ENCODE data around the gene C1QTNF8. TPM values are rescaled to one million over a fixed set of nuclear protein-coding genes. Genes with fewer than 3 reads are reported as not detected.
A peak's percentile ranks its signal among the peaks of the same experiment; 100 is the strongest.

C1QTNF8 gene
- total RNA-seq, 1 donor from 2014 or later: not detected

- Mint-ChIP-seq H3K27ac (no peak overlapping the region), H3K4me1 (no peaks in the 10 kb centered on the region), H3K4me3 (no peak overlapping the region), H3K9me3 (no peaks in the 10 kb centered on the region), H3K27me3 (no peaks in the 10 kb centered on the region), H3K36me3 (ENCODE audit: low read depth) (no peaks in the 10 kb centered on the region)
- intact Hi-C loops (cut with micrococcal nuclease): no loop called here
- no peak for DNase-seq
Observed at GRCh38 chr16:1052721-1053120, 43.3 kb downstream of the C1QTNF8 start.

- Mint-ChIP-seq H3K27me3 (no peaks in the 10 kb centered on the region), H3K9me3 (no peaks in the 10 kb centered on the region), H3K4me1 (no peaks in the 10 kb centered on the region)
Observed at GRCh38 chr16:1051446-1051845, 44.6 kb downstream of the C1QTNF8 start.

GRCh38 chr16:1050921-1051320 is 45.1 kb downstream of the C1QTNF8 start:
- Mint-ChIP-seq H3K4me3 (no peak overlapping the region), H3K27ac (no peak overlapping the region), H3K9me3 (no peaks in the 10 kb centered on the region), H3K36me3 (ENCODE audit: low read depth) (no peaks in the 10 kb centered on the region), H3K27me3 (no peaks in the 10 kb centered on the region), H3K4me1 (no peaks in the 10 kb centered on the region)
- no peak for DNase-seq
- intact Hi-C loops (cut with micrococcal nuclease): no loop called here

More at GRCh38 chr16:1051446-1051845, 44.6 kb downstream of the C1QTNF8 start:
- Mint-ChIP-seq H3K4me3 (no peak overlapping the region), H3K36me3 (ENCODE audit: low read depth) (no peaks in the 10 kb centered on the region), H3K27ac (no peak overlapping the region)
- no peak for DNase-seq
- intact Hi-C loops (cut with micrococcal nuclease): no loop called here

- no peaks in the 10 kb centered on the region for H3K4me1 Mint-ChIP-seq
- H3K4me3 Mint-ChIP-seq: no peak overlapping the region
- no peaks in the 10 kb centered on the region for H3K36me3 Mint-ChIP-seq (ENCODE audit: low read depth)
- no peak overlapping the region for H3K27ac Mint-ChIP-seq
- no peaks in the 10 kb centered on the region for H3K9me3 Mint-ChIP-seq
- intact Hi-C loops (cut with micrococcal nuclease): no loop called here
- no peak for DNase-seq
- H3K27me3 Mint-ChIP-seq: no peaks in the 10 kb centered on the region
Observed at GRCh38 chr16:1050516-1050915, 45.5 kb downstream of the C1QTNF8 start.

- intact Hi-C loops (cut with micrococcal nuclease): no loop called here
Observed at GRCh38 chr16:1049976-1050247, 46.1 kb downstream of the C1QTNF8 start.

GRCh38 chr16:1049113-1049975 is 46.7 kb downstream of the C1QTNF8 start:
- H3K27ac Mint-ChIP-seq: no peak overlapping the region
- no peaks in the 10 kb centered on the region for H3K36me3 Mint-ChIP-seq (ENCODE audit: low read depth)
- intact Hi-C loops (cut with micrococcal nuclease): no loop called here
- H3K9me3 Mint-ChIP-seq: no peaks in the 10 kb centered on the region
- no peak overlapping the region for H3K4me3 Mint-ChIP-seq
- DNase-seq: no peak
- no peaks in the 10 kb centered on the region for H3K4me1 Mint-ChIP-seq
- H3K27me3 Mint-ChIP-seq: no peaks in the 10 kb centered on the region

More at GRCh38 chr16:1049976-1050247, 46.1 kb downstream of the C1QTNF8 start:
- H3K27ac Mint-ChIP-seq: no peak overlapping the region
- H3K4me3 Mint-ChIP-seq: no peak overlapping the region
- no peaks in the 10 kb centered on the region for H3K27me3 Mint-ChIP-seq
- no peaks in the 10 kb centered on the region for H3K36me3 Mint-ChIP-seq (ENCODE audit: low read depth)
- DNase-seq: no peak
- no peaks in the 10 kb centered on the region for H3K9me3 Mint-ChIP-seq
- H3K4me1 Mint-ChIP-seq: no peaks in the 10 kb centered on the region

GRCh38 chr16:1048442-1049112 is 47.5 kb downstream of the C1QTNF8 start:
- Mint-ChIP-seq H3K36me3 (ENCODE audit: low read depth) (no peaks in the 10 kb centered on the region), H3K4me1 (no peaks in the 10 kb centered on the region), H3K4me3 (no peak overlapping the region), H3K27me3 (no peaks in the 10 kb centered on the region), H3K27ac (no peak overlapping the region), H3K9me3 (no peaks in the 10 kb centered on the region)
- peak; percentile 61 for DNase-seq
- intact Hi-C loops (cut with micrococcal nuclease): no loop called here

- Mint-ChIP-seq H3K4me1 (no peaks in the 10 kb centered on the region), H3K27me3 (no peaks in the 10 kb centered on the region), H3K27ac (no peak overlapping the region), H3K4me3 (no peak overlapping the region), H3K36me3 (ENCODE audit: low read depth) (no peaks in the 10 kb centered on the region), H3K9me3 (no peaks in the 10 kb centered on the region)
- intact Hi-C loops (cut with micrococcal nuclease): no loop called here
- no peak for DNase-seq
Observed at GRCh38 chr16:1047801-1048200, 48.2 kb downstream of the C1QTNF8 start.

- DNase-seq: no peak
- H3K27ac Mint-ChIP-seq: no peak overlapping the region
- no peaks in the 10 kb centered on the region for H3K9me3 Mint-ChIP-seq
- no peaks in the 10 kb centered on the region for H3K36me3 Mint-ChIP-seq (ENCODE audit: low read depth)
- H3K4me1 Mint-ChIP-seq: no peaks in the 10 kb centered on the region
- no peak overlapping the region for H3K4me3 Mint-ChIP-seq
- intact Hi-C loops (cut with micrococcal nuclease): no loop called here
- H3K27me3 Mint-ChIP-seq: no peaks in the 10 kb centered on the region
Observed at GRCh38 chr16:1047123-1047522, 48.9 kb downstream of the C1QTNF8 start.

- Mint-ChIP-seq H3K4me3 (no peak overlapping the region), H3K27ac (no peak overlapping the region), H3K4me1 (no peaks in the 10 kb centered on the region), H3K36me3 (ENCODE audit: low read depth) (no peaks in the 10 kb centered on the region), H3K9me3 (no peaks in the 10 kb centered on the region), H3K27me3 (no peaks in the 10 kb centered on the region)
- DNase-seq: no peak
- intact Hi-C loops (cut with micrococcal nuclease): no loop called here
Observed at GRCh38 chr16:1045993-1046911, 49.8 kb downstream of the C1QTNF8 start.

- no peak overlapping the region for H3K27ac Mint-ChIP-seq
- no peaks in the 10 kb centered on the region for H3K9me3 Mint-ChIP-seq
- H3K27me3 Mint-ChIP-seq: no peaks in the 10 kb centered on the region
- no peak overlapping the region for H3K4me3 Mint-ChIP-seq
- no peaks in the 10 kb centered on the region for H3K36me3 Mint-ChIP-seq (ENCODE audit: low read depth)
- intact Hi-C loops (cut with micrococcal nuclease): no loop called here
- H3K4me1 Mint-ChIP-seq: no peaks in the 10 kb centered on the region
- no peak for DNase-seq
Observed at GRCh38 chr16:1045310-1045992, 50.6 kb downstream of the C1QTNF8 start.

GRCh38 chr16:1044460-1045309 is 51.4 kb downstream of the C1QTNF8 start:
- no peaks in the 10 kb centered on the region for H3K9me3 Mint-ChIP-seq
- H3K27ac Mint-ChIP-seq: no peak overlapping the region
- no peaks in the 10 kb centered on the region for H3K36me3 Mint-ChIP-seq (ENCODE audit: low read depth)

More at GRCh38 chr16:1044460-1045309, 51.4 kb downstream of the C1QTNF8 start:
- no peaks in the 10 kb centered on the region for H3K27me3 Mint-ChIP-seq
- no peak overlapping the region for H3K4me3 Mint-ChIP-seq
- H3K4me1 Mint-ChIP-seq: no peaks in the 10 kb centered on the region
- DNase-seq: no peak
- intact Hi-C loops (cut with micrococcal nuclease): no loop called here
